SU-DHL-6 (cell line): Measurements from ENCODE around the gene C6orf89.
A peak's percentile ranks its signal among the peaks of the same experiment; 100 is the strongest.

Experiments used
- H2AFZ ChIP-seq: fragments of 200-600 bp; sonication (generic); 2 replicates; pipeline ENCODE4 v1.6.1; 2014; ENCODE audit warnings: low read depth, mild to moderate bottlenecking, moderate library complexity, mixed read lengths, antibody characterized with exemption, low read length; ENCODE audit not compliant: severe bottlenecking
- H3F3A ChIP-seq: fragments of 200-600 bp; shearing (Covaris generic); 2 replicates; pipeline ENCODE4 v1.6.0; 2016; ENCODE audit warnings: antibody characterized with exemption, mild to moderate bottlenecking; ENCODE audit not compliant: insufficient read depth
- H3K27ac ChIP-seq: fragments of 200-600 bp; sonication (generic); 2 replicates; pipeline ENCODE4 v1.5.1; 2016; ENCODE audit warnings: low read depth, mild to moderate bottlenecking, low read length, moderate library complexity, mixed read lengths
- H3K27me3 ChIP-seq: fragments of 200-600 bp; sonication (generic), shearing (Covaris generic); 2 replicates; pipeline ENCODE4 v1.6.0; 2014; ENCODE audit warnings: mild to moderate bottlenecking, low read length
- H3K36me3 ChIP-seq: fragments of 200-600 bp; sonication (generic); 2 replicates; pipeline ENCODE4 v1.6.1; 2014; ENCODE audit warnings: mild to moderate bottlenecking, low read length, mixed read lengths
- H3K4me2 ChIP-seq: fragments of 300-600, 200-600 bp; shearing (Covaris generic), sonication (generic); 2 replicates; pipeline ENCODE4 v1.6.0; 2014; ENCODE audit warnings: low read length, low read depth, mild to moderate bottlenecking; ENCODE audit not compliant: poor library complexity, severe bottlenecking
- H3K4me3 ChIP-seq: fragments of 200-600 bp; sonication (generic); 2 replicates; pipeline ENCODE4 v1.5.1; 2014; ENCODE audit warnings: antibody characterized with exemption, low read length, mild to moderate bottlenecking, mixed read lengths; ENCODE audit not compliant: insufficient read depth, poor library complexity, severe bottlenecking
- H3K79me2 ChIP-seq: fragments of 200-600 bp; sonication (generic); 2 replicates; pipeline ENCODE4 v1.6.1; 2014; ENCODE audit warnings: mild to moderate bottlenecking, low read length, moderate library complexity; ENCODE audit not compliant: insufficient read depth
- H3K9ac ChIP-seq: fragments of 200-600 bp; sonication (generic); 2 replicates; pipeline ENCODE4 v1.7.0; 2014; ENCODE audit warnings: mild to moderate bottlenecking, low read length
- H3K9me2 ChIP-seq: fragments of 200-600 bp; sonication (generic); replicated peaks from 2 replicates; pipeline ENCODE4 v1.6.1; 2014; ENCODE audit warnings: low read length; ENCODE audit not compliant: insufficient read depth
- H3K9me3 ChIP-seq: fragments of 200-600 bp; sonication (generic); 2 replicates; pipeline ENCODE4 v1.6.1; 2014; ENCODE audit warnings: low read length, mixed read lengths; ENCODE audit not compliant: insufficient read depth
- H4K20me1 ChIP-seq: fragments of 200-600 bp; sonication (generic); 2 replicates; pipeline ENCODE4 v1.6.1; 2014; ENCODE audit warnings: low read depth, mild to moderate bottlenecking, antibody characterized with exemption, low read length, moderate library complexity, mixed read lengths
- CTCF ChIP-seq: fragments of 200-600 bp; sonication (generic); IDR thresholded peaks from one replicate; pipeline ENCODE4 v1.5.1; 2017; ENCODE audit warnings: antibody characterized with exemption, mild to moderate bottlenecking, low read length, moderate library complexity; ENCODE audit not compliant: insufficient read depth, poor library complexity, severe bottlenecking
- EZH2phosphoT487 ChIP-seq: fragments of 200-600 bp; sonication (generic), shearing (Covaris generic); conservative IDR thresholded peaks from 2 replicates; pipeline ENCODE4 v1.6.1; 2018; ENCODE audit warnings: mild to moderate bottlenecking, antibody characterized with exemption, low read length, moderate library complexity, mixed read lengths

C6orf89 gene

GRCh38 chr6:36954262-36954931 is 68.6 kb downstream of the C6orf89 start, which contains the start of gene PI16:
TSS of gene PI16 (plus strand) at chr6:36954738. CDS start at chr6:36954761, 23 bp downstream.
- Histone ChIP-seq H3K4me3 (peak within 1 kb of the TSS; percentile 24), H4K20me1 (no peaks in the 10 kb centered on the region), H3K9me2 (no peaks in the 10 kb centered on the region), H3K27me3 (no peaks in the 10 kb centered on the region), H3K79me2 (no peaks in the 10 kb centered on the region), H3K9me3 (no peaks in the 10 kb centered on the region), H3K27ac (peak within 1 kb of the TSS; percentile 58), H2AFZ (no peak within 1 kb of the TSS), H3K36me3 (no peaks in the 10 kb centered on the region), H3F3A (peaks cover 3% of the 10 kb centered on the region; the same call in 1 of the 2 replicates), H3K4me2 (peak within 1 kb of the TSS; percentile 53), H3K9ac (peak within 1 kb of the TSS; percentile 37)
- TF ChIP-seq EZH2phosphoT487 = no peak
- no peak for TF ChIP-seq CTCF

- peak overlapping the region; percentile 37 for H3K9ac ChIP-seq
- H3K79me2 ChIP-seq = no peaks in the 10 kb centered on the region
- H3K4me3 ChIP-seq = peak overlapping the region; percentile 24
- peaks cover 6% of the 10 kb centered on the region; the same call in 1 of the 2 replicates for H3F3A ChIP-seq
- no peaks in the 10 kb centered on the region for H4K20me1 ChIP-seq
- no peaks in the 10 kb centered on the region for H3K36me3 ChIP-seq
- H3K27ac ChIP-seq = peak overlapping the region; percentile 58
- TF ChIP-seq EZH2phosphoT487 (no peak), CTCF (no peak)
- no peaks in the 10 kb centered on the region for H3K9me2 ChIP-seq
- H3K9me3 ChIP-seq = no peaks in the 10 kb centered on the region
- H3K27me3 ChIP-seq = no peaks in the 10 kb centered on the region
- H3K4me2 ChIP-seq = peak overlapping the region; percentile 53
- no peak overlapping the region for H2AFZ ChIP-seq
Observed at GRCh38 chr6:36955136-36955535, 69.4 kb downstream of the C6orf89 start.

- Histone ChIP-seq H3K36me3 (no peaks in the 10 kb centered on the region), H3K4me3 (peak overlapping the region; percentile 24), H3K9me3 (no peaks in the 10 kb centered on the region), H3F3A (peaks cover 6% of the 10 kb centered on the region; the same call in 1 of the 2 replicates), H3K9ac (peak overlapping the region; percentile 37), H3K27ac (peak overlapping the region; percentile 58), H2AFZ (no peak overlapping the region), H3K27me3 (no peaks in the 10 kb centered on the region), H4K20me1 (no peaks in the 10 kb centered on the region), H3K4me2 (peak overlapping the region; percentile 53), H3K9me2 (no peaks in the 10 kb centered on the region), H3K79me2 (no peaks in the 10 kb centered on the region)
- TF ChIP-seq EZH2phosphoT487 (no peak), CTCF (no peak)
Observed at GRCh38 chr6:36955671-36956445, 70.1 kb downstream of the C6orf89 start.
